ENCODE measurements around the gene RERE. TPM values are rescaled to one million over a fixed set of nuclear protein-coding genes. Genes with fewer than 3 reads are reported as not detected.

The RERE gene
- total RNA-seq, 2 donors from 2014 or later, result 96.0 to 105 TPM

DNA sequence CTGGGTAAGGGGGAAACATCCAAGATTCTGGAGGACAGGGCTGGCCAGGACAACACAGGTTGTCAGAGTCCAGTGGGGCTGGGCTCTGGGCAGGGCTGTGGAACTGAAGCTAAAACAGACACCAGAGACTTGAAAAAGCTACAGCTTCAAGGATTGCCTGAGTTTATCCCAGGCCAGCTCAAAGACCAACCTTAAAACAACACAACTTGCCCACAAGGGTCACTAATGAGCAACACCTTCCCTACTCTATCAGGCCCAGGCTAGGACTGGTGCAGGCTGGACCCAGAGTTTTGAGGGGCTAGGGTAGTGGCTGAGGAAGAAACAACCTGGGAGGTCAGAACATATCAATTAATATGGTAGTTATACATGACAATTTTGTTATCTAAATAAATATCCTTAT, 338.9 kb downstream of the RERE start:
- no peak overlapping the region for H3K4me3 ChIP-seq
- no peaks in the 10 kb centered on the region for H3K9me3 ChIP-seq
- no peaks in the 10 kb centered on the region for H3K27me3 ChIP-seq
- DNase-seq, result no peak
- no peak overlapping the region for H3K27ac ChIP-seq
- TF ChIP-seq, protein P1, sequence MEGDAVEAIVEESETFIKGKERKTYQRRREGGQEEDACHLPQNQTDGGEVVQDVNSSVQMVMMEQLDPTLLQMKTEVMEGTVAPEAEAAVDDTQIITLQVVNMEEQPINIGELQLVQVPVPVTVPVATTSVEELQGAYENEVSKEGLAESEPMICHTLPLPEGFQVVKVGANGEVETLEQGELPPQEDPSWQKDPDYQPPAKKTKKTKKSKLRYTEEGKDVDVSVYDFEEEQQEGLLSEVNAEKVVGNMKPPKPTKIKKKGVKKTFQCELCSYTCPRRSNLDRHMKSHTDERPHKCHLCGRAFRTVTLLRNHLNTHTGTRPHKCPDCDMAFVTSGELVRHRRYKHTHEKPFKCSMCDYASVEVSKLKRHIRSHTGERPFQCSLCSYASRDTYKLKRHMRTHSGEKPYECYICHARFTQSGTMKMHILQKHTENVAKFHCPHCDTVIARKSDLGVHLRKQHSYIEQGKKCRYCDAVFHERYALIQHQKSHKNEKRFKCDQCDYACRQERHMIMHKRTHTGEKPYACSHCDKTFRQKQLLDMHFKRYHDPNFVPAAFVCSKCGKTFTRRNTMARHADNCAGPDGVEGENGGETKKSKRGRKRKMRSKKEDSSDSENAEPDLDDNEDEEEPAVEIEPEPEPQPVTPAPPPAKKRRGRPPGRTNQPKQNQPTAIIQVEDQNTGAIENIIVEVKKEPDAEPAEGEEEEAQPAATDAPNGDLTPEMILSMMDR (IDR thresholded peaks at IDR 0.05), result no peak
- intact Hi-C loops (cut with DNase I), result no loop called here
- H3K9ac ChIP-seq (ENCODE audit: low read depth in 2 of 2, low read length in 2 of 2), result no peak overlapping the region
- H3K36me3 ChIP-seq, result no peaks in the 10 kb centered on the region
- no peaks in the 10 kb centered on the region for H3K4me1 ChIP-seq

GRCh38 chr1:8477983-8478362, 339.5 kb downstream of the RERE start:
- TF ChIP-seq, protein P1 (IDR thresholded peaks at IDR 0.05), result no peak
- intact Hi-C loops (cut with DNase I), result no loop called here

DNA sequence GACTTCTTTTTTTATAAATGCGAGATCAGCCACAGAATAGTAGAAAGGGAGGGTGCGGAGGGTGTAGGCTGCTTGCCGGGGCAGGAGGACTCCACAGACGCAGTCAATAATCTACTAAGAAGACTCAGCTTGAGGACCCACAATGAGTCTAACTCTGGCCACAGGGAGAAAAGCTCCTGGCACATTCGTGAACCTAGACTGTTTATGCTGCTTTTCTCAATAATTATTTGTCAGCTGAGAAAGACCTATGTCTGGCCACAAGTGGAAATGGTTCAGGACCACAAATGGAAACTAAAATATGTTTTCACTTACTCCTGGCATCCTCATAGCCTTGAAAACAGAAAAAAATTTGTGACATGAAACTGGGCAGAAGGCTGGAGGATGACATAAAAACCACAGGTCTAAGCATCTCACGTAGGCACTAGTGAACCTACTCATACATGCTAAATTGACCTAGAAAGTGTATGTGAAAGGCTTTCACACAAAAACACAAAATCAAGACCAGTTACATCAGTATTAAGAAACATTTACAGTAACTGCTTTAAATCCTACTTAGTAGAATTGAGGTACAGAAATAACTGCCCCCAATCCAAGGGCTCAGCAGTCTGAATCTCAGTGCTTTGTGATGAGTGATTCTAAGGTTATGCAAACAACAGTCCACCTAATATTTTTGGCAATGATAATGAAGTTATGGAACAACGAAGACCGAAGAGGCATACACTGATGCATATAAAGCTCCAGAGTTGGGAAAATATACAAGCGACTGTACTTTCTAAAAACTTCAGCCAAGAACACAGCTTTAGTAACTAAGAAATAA, 340.1 kb downstream of the RERE start:
- Histone ChIP-seq H3K9ac (ENCODE audit: low read depth in 2 of 2, low read length in 2 of 2) (no peak overlapping the region), H3K9me3 (no peaks in the 10 kb centered on the region), H3K36me3 (no peaks in the 10 kb centered on the region), H3K27ac (no peak overlapping the region), H3K4me3 (no peak overlapping the region), H3K27me3 (no peaks in the 10 kb centered on the region), H3K4me1 (no peaks in the 10 kb centered on the region)
- intact Hi-C loops (cut with DNase I), result no loop called here
- TF ChIP-seq, protein P1 (IDR thresholded peaks at IDR 0.05), result no peak
- no peak for DNase-seq

More at GRCh38 chr1:8477983-8478362, 339.5 kb downstream of the RERE start:
- H3K36me3 ChIP-seq, result no peaks in the 10 kb centered on the region
- H3K4me3 ChIP-seq, result no peak overlapping the region
- H3K27ac ChIP-seq, result no peak overlapping the region
- no peak overlapping the region for H3K9ac ChIP-seq (ENCODE audit: low read depth in 2 of 2, low read length in 2 of 2)
- no peaks in the 10 kb centered on the region for H3K9me3 ChIP-seq
- no peaks in the 10 kb centered on the region for H3K27me3 ChIP-seq
- no peaks in the 10 kb centered on the region for H3K4me1 ChIP-seq
- DNase-seq, result no peak

GRCh38 chr1:8476006-8476405, 341.4 kb downstream of the RERE start:
- no peak overlapping the region for H3K27ac ChIP-seq
- TF ChIP-seq, protein P1 (IDR thresholded peaks at IDR 0.05), result no peak

DNA sequence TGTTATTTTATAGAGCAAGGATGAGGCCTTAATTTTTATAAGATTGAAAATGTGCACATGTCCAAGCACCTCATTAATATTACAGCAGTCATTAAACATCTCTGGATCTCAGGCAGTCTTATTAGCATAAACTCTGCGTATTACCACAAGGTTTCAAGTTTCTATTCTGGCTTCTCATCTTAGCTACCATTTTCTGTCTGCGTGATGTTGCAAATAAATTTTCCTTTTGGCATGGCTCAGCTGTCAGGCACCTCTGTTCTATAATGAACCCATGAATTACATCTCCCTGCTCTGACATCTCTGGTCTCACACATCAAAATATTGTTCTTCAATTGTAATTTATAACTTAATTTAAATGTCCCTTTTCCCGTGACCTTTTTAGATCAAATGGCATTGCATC, 343.1 kb downstream of the RERE start:
- Histone ChIP-seq H3K9me3 (no peaks in the 10 kb centered on the region), H3K4me1 (no peaks in the 10 kb centered on the region), H3K4me3 (no peak overlapping the region), H3K9ac (ENCODE audit: low read depth in 2 of 2, low read length in 2 of 2) (no peak overlapping the region), H3K36me3 (no peaks in the 10 kb centered on the region), H3K27ac (no peak overlapping the region), H3K27me3 (no peaks in the 10 kb centered on the region)
- TF ChIP-seq, protein P1 (IDR thresholded peaks at IDR 0.05), result no peak
- no peak for DNase-seq
- intact Hi-C loops (cut with DNase I), result no loop called here

More at GRCh38 chr1:8476006-8476405, 341.4 kb downstream of the RERE start:
- intact Hi-C loops (cut with DNase I), result no loop called here
- Histone ChIP-seq H3K9ac (ENCODE audit: low read depth in 2 of 2, low read length in 2 of 2) (no peak overlapping the region), H3K9me3 (no peaks in the 10 kb centered on the region), H3K4me1 (no peaks in the 10 kb centered on the region), H3K27me3 (no peaks in the 10 kb centered on the region), H3K36me3 (no peaks in the 10 kb centered on the region), H3K4me3 (no peak overlapping the region)
- no peak for DNase-seq
